WTC11 (cell line): ENCODE measurements around the gene FBXL2.
"Not testable (repeated sequence)": the region's sequence is repeated elsewhere in the genome, so short reads cannot be mapped to it uniquely, and the experiment has no call there.

Experiments
- ATF6 ChIP-seq: sonication (generic); formaldehyde crosslinking; IDR thresholded peaks from 2 replicates; pipeline ENCODE4 v1.8.1; 2023; ENCODE audit warnings: mild to moderate bottlenecking, missing genetic modification reagents
- CTCF ChIP-seq: fragments of 200-600 bp; IDR thresholded peaks from 2 replicates; pipeline ENCODE4 v1.8.0; 2022; ENCODE audit warnings: antibody characterized with exemption
- IRF1 ChIP-seq: sonication (generic); formaldehyde crosslinking; IDR thresholded peaks from 2 replicates; pipeline ENCODE4 v1.8.0; 2023; ENCODE audit warnings: missing genetic modification reagents
- JAZF1 ChIP-seq: fragments of 250-450 bp; sonication (Bioruptor Pico); IDR thresholded peaks from 2 replicates; pipeline ENCODE4 v1.9.0; 2021; ENCODE audit warnings: moderate library complexity, mild to moderate bottlenecking, inconsistent platforms
- JUN ChIP-seq: sonication (generic); formaldehyde crosslinking; IDR thresholded peaks from 2 replicates; pipeline ENCODE4 v1.8.0; 2023; ENCODE audit warnings: mild to moderate bottlenecking, missing genetic modification reagents
- ZNF121 ChIP-seq: sonication (generic); formaldehyde crosslinking; IDR thresholded peaks from 2 replicates; pipeline ENCODE4 v1.8.0; 2023; ENCODE audit warnings: missing genetic modification reagents
- ZNF232 ChIP-seq: sonication (generic); formaldehyde crosslinking; IDR thresholded peaks from 2 replicates; pipeline ENCODE4 v1.8.0; 2022; ENCODE audit warnings: mild to moderate bottlenecking, missing genetic modification reagents
- ZNF263 ChIP-seq: sonication (generic); formaldehyde crosslinking; IDR thresholded peaks from 2 replicates; pipeline ENCODE4 v1.8.1; 2022; ENCODE audit warnings: low read depth, mild to moderate bottlenecking, moderate library complexity, missing genetic modification reagents
- ZNF317 ChIP-seq: sonication (generic); formaldehyde crosslinking; IDR thresholded peaks from 2 replicates; pipeline ENCODE4 v1.8.1; 2023; ENCODE audit warnings: low read depth, mild to moderate bottlenecking, moderate library complexity, missing genetic modification reagents, borderline replicate concordance
- TF ChIP-seq, protein P1 (sequence below): sonication (generic); formaldehyde crosslinking; conservative IDR thresholded peaks from 2 replicates; pipeline ENCODE4 v1.8.1; 2022; ENCODE audit warnings: mild to moderate bottlenecking, missing genetic modification reagents
- TF ChIP-seq, protein P2 (sequence below): sonication (generic); formaldehyde crosslinking; IDR thresholded peaks from 2 replicates; pipeline ENCODE4 v1.8.0; 2022; ENCODE audit warnings: mild to moderate bottlenecking, missing genetic modification reagents
- TF ChIP-seq, protein P3 (sequence below): fragments of 250-450 bp; sonication (Bioruptor Pico); IDR thresholded peaks from 2 replicates; pipeline ENCODE4 v1.9.0; 2021; ENCODE audit warnings: moderate library complexity, mild to moderate bottlenecking, inconsistent platforms, borderline replicate concordance

GRCh38 chr3:33410816-33411215, 133.6 kb downstream of the FBXL2 start:
- not testable (repeated sequence) for TF ChIP-seq ZNF317 (CRISPR knock-in tag); CTCF; ZNF232 (CRISPR knock-in tag); JAZF1 (CRISPR knock-in tag); JUN (CRISPR knock-in tag); ZNF263; ATF6 (CRISPR knock-in tag); ZNF121 (CRISPR knock-in tag); IRF1 (CRISPR knock-in tag)
- TF ChIP-seq, protein P1, sequence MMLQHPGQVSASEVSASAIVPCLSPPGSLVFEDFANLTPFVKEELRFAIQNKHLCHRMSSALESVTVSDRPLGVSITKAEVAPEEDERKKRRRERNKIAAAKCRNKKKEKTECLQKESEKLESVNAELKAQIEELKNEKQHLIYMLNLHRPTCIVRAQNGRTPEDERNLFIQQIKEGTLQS (CRISPR knock-in tag), result not testable (repeated sequence)
- TF ChIP-seq, protein P2, sequence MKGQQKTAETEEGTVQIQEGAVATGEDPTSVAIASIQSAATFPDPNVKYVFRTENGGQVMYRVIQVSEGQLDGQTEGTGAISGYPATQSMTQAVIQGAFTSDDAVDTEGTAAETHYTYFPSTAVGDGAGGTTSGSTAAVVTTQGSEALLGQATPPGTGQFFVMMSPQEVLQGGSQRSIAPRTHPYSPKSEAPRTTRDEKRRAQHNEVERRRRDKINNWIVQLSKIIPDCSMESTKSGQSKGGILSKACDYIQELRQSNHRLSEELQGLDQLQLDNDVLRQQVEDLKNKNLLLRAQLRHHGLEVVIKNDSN, result not testable (repeated sequence)
- TF ChIP-seq, protein P3, sequence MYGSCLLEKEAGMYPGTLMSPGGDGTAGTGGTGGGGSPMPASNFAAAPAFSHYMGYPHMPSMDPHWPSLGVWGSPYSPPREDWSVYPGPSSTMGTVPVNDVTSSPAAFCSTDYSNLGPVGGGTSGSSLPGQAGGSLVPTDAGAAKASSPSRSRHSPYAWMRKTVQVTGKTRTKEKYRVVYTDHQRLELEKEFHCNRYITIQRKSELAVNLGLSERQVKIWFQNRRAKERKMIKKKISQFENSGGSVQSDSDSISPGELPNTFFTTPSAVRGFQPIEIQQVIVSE, result not testable (repeated sequence)
